ENCODE data around the gene FAM161A.

FAM161A gene

DNA sequence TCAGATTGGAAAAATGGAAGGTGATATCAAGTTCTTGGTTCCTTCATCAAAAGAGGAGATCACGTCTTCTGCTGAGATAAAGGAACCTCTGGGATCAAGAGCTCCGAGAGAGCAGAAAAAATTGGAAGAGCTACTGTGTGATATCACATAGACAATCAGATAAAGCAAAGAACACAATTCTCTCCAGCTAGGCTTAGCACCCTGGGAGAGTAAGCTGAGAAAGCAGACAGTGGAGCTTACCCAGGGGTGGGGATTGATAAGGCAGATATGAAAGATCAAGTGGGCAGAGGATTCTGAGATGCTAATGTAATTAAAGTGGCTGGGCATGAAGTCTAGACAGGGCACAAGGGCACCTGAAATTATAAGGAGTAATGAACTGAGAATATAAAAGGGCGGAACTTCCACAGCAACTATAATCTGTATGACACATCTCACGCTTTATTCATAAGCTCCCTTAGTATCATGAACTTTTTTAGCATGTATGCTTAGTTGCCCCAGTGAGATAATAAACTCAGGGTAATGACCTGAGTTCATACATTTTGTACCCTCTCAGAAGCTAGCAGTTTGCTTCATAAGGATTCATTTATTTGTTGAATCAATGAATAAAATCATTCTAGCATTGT is 65.8 kb downstream of the FAM161A start:
- no peak for DNase-seq (ENCODE audit: low read depth in 2 of 2)

DNA sequence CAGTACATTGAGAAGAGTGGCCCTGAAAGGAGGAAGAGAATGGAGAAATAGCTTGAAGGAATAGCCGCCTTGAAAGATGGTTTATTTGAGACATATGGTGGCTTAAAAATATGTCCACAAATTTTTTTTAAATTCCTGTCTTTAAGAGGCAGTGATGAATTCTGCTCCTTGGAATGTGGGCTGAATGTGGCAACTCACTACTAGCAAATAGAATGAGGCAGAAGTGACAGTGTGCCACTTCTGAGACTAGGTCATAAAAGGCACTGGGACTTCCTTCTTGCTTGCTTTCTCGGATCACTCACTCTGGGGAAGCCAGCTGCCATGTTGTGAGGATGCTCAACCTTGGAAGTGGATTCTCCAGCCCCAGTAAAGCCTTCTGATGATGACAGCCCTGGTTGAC is 67.0 kb downstream of the FAM161A start:
- DNase-seq (ENCODE audit: low read depth in 2 of 2), result no peak

DNA sequence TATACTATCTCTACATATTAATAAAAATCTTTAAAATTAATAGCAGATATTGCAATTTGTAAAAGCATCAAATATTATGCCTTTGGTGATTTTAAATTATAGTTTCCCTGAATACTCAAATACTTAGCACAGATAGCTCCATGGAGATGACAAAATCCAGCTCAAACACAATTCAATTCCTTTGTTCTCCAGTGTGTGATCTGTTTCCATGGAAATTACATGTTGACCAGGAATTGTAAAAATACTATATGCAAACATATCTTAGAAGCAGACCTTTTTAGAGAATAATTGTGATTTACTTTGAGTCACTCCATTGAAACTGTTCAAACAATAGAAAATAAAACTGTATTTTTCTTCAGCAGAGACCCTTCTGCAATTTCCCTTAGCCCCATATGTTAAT is 68.3 kb downstream of the FAM161A start:
- DNase-seq (ENCODE audit: low read depth in 2 of 2), result no peak

DNA sequence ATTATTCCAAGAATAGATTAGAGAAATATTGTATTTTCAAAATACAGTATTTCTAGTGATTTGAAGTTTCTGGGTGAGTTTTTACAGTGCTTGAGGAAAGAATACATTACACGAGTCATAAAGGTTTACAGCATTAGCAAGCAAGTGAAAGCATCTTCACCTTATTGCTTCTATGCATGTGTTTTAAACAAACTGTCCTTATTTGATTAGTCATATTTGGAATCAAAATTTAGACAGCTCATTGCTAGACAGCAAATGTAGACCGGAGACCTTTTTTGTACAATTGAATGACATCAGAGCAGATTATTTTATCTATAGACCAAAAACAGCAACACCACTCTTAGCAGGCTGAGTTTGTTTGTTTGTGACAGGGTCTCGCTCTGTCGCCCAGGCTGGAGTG is 69.2 kb downstream of the FAM161A start:
- no peak for DNase-seq (ENCODE audit: low read depth in 2 of 2)

DNA sequence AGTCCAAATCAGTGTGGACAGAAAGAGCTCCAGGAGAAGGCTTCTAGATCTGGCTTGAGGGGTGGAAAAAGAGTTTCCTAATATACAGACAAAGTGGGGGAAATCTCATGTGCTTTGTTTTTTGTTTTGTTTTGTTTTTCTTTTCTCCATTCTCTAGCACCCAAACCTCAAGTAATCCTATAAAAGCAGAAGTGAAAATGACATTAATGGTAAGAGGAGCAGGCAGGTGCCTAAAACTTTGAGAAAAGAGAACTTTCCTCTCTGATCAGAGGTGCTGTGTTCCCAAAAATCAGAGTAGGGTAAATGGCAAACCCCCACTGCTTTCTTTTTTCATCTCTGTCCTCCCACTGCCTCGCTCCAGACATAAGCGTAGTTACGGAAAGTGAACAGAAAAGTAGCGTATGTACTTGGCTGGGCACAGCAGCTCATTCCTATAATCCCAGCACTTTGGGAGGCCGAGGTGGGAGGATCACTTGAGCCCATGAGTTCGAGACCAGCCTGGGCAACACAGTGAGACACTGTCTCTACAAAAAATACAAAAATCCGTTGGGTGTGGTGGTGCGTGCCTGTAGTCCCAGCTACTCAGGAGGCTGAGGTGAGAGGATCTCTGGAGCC is 77.8 kb downstream of the FAM161A start:
- no peak for DNase-seq (ENCODE audit: low read depth in 2 of 2)

All from stimulated activated CD8-positive, alpha-beta memory T cell treated with anti-CD3 and anti-CD28 coated beads, Interleukin-2, amount 100 ng/mL, for 48 hours (primary cell).